Cardiac muscle cell (in vitro differentiated cells and primary cell): ENCODE measurements around the gene MTREX. TPM values are rescaled to one million over a fixed set of nuclear protein-coding genes. Genes with fewer than 3 reads are reported as not detected.

Experiments
- DNase-seq, 2 donors: peaks; one replicate each; pipeline versions ENCODE4 v3.0.0 to v3.0.0-alpha.2; 2010 to 2017; ENCODE audit warnings: low read depth in 1 of 2, low spot score in 1 of 2
- H3K27ac ChIP-seq: fragments of 200-600 bp; sonication (generic); 2 replicates; pipeline ENCODE4 v1.5.1; 2016
- H3K27me3 ChIP-seq: fragments of 200-600 bp; sonication (generic); 2 replicates; pipeline ENCODE4 v1.6.0; 2016; ENCODE audit warnings: control low read depth
- H3K36me3 ChIP-seq: fragments of 200-600 bp; sonication (generic); 2 replicates; pipeline ENCODE4 v1.5.1; 2016; ENCODE audit warnings: control low read depth
- H3K4me1 ChIP-seq: fragments of 200-600 bp; sonication (generic); 2 replicates; pipeline ENCODE4 v1.8.1; 2017; ENCODE audit warnings: low read depth, mild to moderate bottlenecking, mixed run types
- H3K4me3 ChIP-seq: fragments of 200-600 bp; sonication (generic); 2 replicates; pipeline ENCODE4 v1.5.1; 2016; ENCODE audit warnings: mild to moderate bottlenecking
- H3K9me3 ChIP-seq: fragments of 200-600 bp; sonication (generic); 2 replicates; pipeline ENCODE4 v1.5.1; 2017; ENCODE audit warnings: low read depth, mild to moderate bottlenecking, control low read depth
- polyA plus RNA-seq: library from polyadenylated mRNA; unstranded; fragments of >200 nt; fragmentation: Nextera tagmentation; extraction: Ambion mirVana; gene quantifications from 2 replicates; pipeline ENCODE4 v1.2.1, GENCODE V29; 2016
- total RNA-seq: library from RNA; depleted of rRNA; stranded (reverse); fragments of >200 nt; gene quantifications from 2 replicates; pipeline ENCODE4 v1.2.3, GENCODE V29; 2016
- TF ChIP-seq, protein P1 (sequence below): IDR thresholded peaks from 2 replicates; pipeline ENCODE4 v1.5.1; 2012; ENCODE audit warnings: low read depth, mild to moderate bottlenecking, low read length

Gene MTREX
- total and polyA plus RNA-seq, 2 experiments from 2014 or later: 32.8 to 65.2 TPM

DNA sequence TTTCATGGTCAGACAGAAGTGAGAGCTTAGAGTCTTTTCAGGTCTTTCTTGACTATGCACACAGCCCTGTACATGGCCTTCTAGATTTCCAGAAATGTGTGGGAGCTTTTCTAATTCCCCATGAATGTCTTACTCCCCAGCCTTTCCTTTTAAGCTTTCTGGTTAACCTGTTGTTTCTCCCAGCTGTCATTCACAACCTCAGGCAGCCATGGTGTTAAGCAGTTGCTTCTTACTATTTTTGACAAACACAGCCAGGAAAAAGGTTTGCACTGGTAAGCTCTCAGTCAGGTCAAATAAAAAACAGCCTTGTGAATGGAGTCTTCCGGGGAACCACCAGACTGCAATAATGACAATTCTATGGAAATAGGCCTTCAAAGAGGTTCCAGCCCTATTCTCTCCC, 84.9 kb downstream of the MTREX start:
- DNase-seq: no peak
- no peaks in the 10 kb centered on the region for H3K9me3 ChIP-seq
- peaks cover 11% of the 10 kb centered on the region for H3K36me3 ChIP-seq
- peaks cover 11% of the 10 kb centered on the region for H3K4me1 ChIP-seq
- H3K27me3 ChIP-seq: no peaks in the 10 kb centered on the region
- TF ChIP-seq, protein P1, sequence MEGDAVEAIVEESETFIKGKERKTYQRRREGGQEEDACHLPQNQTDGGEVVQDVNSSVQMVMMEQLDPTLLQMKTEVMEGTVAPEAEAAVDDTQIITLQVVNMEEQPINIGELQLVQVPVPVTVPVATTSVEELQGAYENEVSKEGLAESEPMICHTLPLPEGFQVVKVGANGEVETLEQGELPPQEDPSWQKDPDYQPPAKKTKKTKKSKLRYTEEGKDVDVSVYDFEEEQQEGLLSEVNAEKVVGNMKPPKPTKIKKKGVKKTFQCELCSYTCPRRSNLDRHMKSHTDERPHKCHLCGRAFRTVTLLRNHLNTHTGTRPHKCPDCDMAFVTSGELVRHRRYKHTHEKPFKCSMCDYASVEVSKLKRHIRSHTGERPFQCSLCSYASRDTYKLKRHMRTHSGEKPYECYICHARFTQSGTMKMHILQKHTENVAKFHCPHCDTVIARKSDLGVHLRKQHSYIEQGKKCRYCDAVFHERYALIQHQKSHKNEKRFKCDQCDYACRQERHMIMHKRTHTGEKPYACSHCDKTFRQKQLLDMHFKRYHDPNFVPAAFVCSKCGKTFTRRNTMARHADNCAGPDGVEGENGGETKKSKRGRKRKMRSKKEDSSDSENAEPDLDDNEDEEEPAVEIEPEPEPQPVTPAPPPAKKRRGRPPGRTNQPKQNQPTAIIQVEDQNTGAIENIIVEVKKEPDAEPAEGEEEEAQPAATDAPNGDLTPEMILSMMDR: no peak
- no peak overlapping the region for H3K4me3 ChIP-seq
- no peak overlapping the region for H3K27ac ChIP-seq

GRCh38 chr5:55393501-55394175, 85.8 kb downstream of the MTREX start:
- Histone ChIP-seq H3K27me3 (no peaks in the 10 kb centered on the region), H3K4me1 (peaks cover 11% of the 10 kb centered on the region), H3K9me3 (no peaks in the 10 kb centered on the region), H3K27ac (no peak overlapping the region), H3K4me3 (no peak overlapping the region), H3K36me3 (peaks cover 15% of the 10 kb centered on the region)
- TF ChIP-seq, protein P1: no peak
- DNase-seq: no peak

DNA sequence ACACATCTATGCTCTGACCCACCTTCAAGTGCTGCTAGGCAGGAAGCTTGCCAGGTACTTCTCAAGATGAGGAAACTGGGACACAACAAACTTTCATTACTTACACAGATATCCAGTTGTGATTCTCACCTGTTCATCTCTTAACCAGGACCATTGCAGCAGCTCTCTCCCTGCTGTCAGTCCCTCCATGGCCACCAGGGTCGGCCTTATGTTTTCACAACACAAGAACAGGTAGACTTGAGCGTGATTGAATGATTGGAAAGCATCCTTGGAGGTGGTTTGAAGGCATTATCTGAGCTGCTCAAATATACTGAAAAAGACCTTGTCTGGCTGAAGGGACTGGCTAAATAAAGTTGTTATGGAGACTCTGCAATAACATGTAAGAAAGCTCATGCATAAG, 94.4 kb downstream of the MTREX start:
- no peaks in the 10 kb centered on the region for H3K4me1 ChIP-seq
- H3K27me3 ChIP-seq: no peaks in the 10 kb centered on the region
- DNase-seq: no peak
- H3K36me3 ChIP-seq: peaks cover 42% of the 10 kb centered on the region
- no peak overlapping the region for H3K4me3 ChIP-seq
- H3K27ac ChIP-seq: no peak overlapping the region
- TF ChIP-seq, protein P1: no peak
- H3K9me3 ChIP-seq: no peaks in the 10 kb centered on the region

GRCh38 chr5:55406292-55406691, 98.5 kb downstream of the MTREX start:
- TF ChIP-seq, protein P1: no peak
- H3K36me3 ChIP-seq: peaks cover 25% of the 10 kb centered on the region
- DNase-seq: no peak
- no peak overlapping the region for H3K4me3 ChIP-seq
- H3K4me1 ChIP-seq: no peaks in the 10 kb centered on the region
- no peaks in the 10 kb centered on the region for H3K27me3 ChIP-seq
- H3K9me3 ChIP-seq: no peaks in the 10 kb centered on the region
- no peak overlapping the region for H3K27ac ChIP-seq

DNA sequence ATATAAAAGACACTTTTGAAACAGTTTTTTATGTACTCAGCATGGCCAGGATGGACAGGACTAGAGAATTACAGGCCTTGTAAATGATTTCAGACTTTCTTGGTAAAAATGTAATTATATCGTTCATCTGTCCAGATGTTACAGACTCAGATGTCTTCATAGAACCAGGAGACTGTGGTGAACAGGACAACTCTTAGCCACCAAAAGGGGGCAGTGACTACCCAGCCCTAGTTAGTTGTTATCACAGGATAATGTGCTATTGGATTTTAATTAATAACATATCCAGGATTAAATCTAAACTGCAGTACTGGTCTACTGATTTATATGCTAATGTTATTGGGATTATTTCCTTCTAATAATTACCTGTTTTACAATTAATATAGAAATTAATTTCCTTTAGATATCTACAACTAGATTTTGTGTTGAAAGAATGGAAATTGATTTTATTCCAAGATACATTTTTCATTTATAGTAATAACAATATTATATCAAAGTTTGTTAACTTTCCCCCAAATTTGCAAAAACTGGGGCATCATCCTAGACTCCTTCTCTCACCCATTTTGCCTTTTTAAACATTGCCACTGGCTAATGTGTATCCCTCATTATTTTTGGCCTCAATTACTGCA, 99.4 kb downstream of the MTREX start:
- Histone ChIP-seq H3K27me3 (no peaks in the 10 kb centered on the region), H3K27ac (no peak overlapping the region), H3K36me3 (peaks cover 27% of the 10 kb centered on the region), H3K4me3 (no peak overlapping the region), H3K9me3 (no peaks in the 10 kb centered on the region), H3K4me1 (no peaks in the 10 kb centered on the region)
- peak; percentile 57 to 71 for DNase-seq
- TF ChIP-seq, protein P1: peak; percentile 76
